Right atrium auricular region (tissue), 2 donors: ENCODE data around the gene ZPBP2. TPM values are rescaled to one million over a fixed set of nuclear protein-coding genes. Genes with fewer than 3 reads are reported as not detected.
"Not testable (repeated sequence)": the region's sequence is repeated elsewhere in the genome, so short reads cannot be mapped to it uniquely, and the experiment has no call there.

Source experiments
- DNase-seq: peaks from one replicate; pipeline ENCODE4 v3.0.0-alpha.2; 2019; ENCODE audit warnings: low spot score
- H3K27ac ChIP-seq, 2 donors: fragments of 200-600 bp; sonication (generic); 1 replicate in 1 of 2; 2 replicates in 1 of 2; pipeline ENCODE4 v1.5.1; 2016 to 2019
- H3K27me3 ChIP-seq, 2 donors: fragments of 200-600 bp; sonication (generic); one replicate each; pipeline versions ENCODE4 v1.5.1 to v1.6.0; 2017 to 2019
- H3K36me3 ChIP-seq: fragments of 200-600 bp; sonication (generic); one replicate; pipeline ENCODE4 v1.5.1; 2016
- H3K4me1 ChIP-seq, 2 donors: fragments of 200-600 bp; sonication (generic); one replicate each; pipeline versions ENCODE4 v1.5.1 to v1.6.0; 2017 to 2019
- H3K4me3 ChIP-seq, 2 donors: fragments of 200-600 bp; sonication (generic); 1 replicate in 1 of 2; 2 replicates in 1 of 2; pipeline ENCODE4 v1.5.1; 2017 to 2019; ENCODE audit warnings: mild to moderate bottlenecking in 1 of 2, moderate library complexity in 1 of 2
- H3K9me3 ChIP-seq, 2 donors: fragments of 200-600 bp; sonication (generic); one replicate each; pipeline ENCODE4 v1.5.1; 2019
- total RNA-seq, 2 donors: library from RNA; depleted of rRNA; stranded (reverse); fragments of >200 nt; gene quantifications; one replicate each; pipeline ENCODE4 v1.1.0, GENCODE V29; 2016
- TF ChIP-seq, protein P1 (sequence below), 2 donors: fragments of 200-600 bp; sonication (generic); IDR thresholded peaks; one replicate each; pipeline ENCODE4 v1.5.1; 2019; ENCODE audit warnings: antibody characterized with exemption in 2 of 2

ZPBP2 gene
- total RNA-seq, 2 donors from 2014 or later: not detected

DNA sequence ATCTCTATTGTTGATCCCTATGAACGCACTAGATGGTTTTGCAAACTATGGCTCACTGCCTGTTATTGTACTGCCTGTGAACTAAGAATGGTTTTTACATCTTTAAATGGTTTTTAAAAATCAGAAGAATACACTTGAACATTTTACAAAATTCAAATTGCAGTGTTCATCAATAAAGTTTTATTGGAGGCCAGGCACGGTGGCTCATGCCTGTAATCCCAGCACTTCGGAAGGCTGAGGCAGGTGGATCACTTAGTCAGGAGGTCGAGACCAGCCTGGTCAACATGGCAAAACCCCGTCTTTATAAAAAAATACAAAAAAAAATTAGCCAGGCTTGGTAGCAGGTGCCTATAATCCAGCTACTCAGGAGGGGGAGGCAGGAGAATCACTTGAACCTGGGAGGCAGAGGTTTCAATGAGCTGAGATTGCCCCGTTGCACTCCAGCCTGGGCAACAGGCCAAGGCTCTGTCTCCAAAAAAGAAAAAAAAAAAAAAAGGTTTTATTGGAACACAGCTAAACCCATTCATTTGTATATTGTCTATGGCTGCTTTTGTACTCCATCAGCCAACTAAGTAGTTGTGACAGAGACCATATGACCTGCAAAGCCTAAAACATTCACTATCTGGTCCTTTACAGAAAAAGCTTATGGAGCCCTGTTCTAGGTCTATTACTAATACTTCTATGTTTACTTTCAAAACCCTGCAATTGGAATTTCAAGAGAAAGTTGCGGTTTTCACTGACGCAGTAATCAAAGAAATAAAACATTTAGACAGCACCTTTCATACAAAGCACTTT, 22.8 kb upstream of the ZPBP2 start:
- Histone ChIP-seq H3K4me1 (no peaks in the 10 kb centered on the region), H3K27me3 (peaks cover 0 to 4% of the 10 kb centered on the region in 2 donors), H3K9me3 (no peaks in the 10 kb centered on the region), H3K27ac (no peak overlapping the region), H3K4me3 (no peak overlapping the region), H3K36me3 (no peaks in the 10 kb centered on the region)
- TF ChIP-seq, protein P1, sequence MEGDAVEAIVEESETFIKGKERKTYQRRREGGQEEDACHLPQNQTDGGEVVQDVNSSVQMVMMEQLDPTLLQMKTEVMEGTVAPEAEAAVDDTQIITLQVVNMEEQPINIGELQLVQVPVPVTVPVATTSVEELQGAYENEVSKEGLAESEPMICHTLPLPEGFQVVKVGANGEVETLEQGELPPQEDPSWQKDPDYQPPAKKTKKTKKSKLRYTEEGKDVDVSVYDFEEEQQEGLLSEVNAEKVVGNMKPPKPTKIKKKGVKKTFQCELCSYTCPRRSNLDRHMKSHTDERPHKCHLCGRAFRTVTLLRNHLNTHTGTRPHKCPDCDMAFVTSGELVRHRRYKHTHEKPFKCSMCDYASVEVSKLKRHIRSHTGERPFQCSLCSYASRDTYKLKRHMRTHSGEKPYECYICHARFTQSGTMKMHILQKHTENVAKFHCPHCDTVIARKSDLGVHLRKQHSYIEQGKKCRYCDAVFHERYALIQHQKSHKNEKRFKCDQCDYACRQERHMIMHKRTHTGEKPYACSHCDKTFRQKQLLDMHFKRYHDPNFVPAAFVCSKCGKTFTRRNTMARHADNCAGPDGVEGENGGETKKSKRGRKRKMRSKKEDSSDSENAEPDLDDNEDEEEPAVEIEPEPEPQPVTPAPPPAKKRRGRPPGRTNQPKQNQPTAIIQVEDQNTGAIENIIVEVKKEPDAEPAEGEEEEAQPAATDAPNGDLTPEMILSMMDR (IDR thresholded peaks at IDR 0.05): no peak
- no peak for DNase-seq

DNA sequence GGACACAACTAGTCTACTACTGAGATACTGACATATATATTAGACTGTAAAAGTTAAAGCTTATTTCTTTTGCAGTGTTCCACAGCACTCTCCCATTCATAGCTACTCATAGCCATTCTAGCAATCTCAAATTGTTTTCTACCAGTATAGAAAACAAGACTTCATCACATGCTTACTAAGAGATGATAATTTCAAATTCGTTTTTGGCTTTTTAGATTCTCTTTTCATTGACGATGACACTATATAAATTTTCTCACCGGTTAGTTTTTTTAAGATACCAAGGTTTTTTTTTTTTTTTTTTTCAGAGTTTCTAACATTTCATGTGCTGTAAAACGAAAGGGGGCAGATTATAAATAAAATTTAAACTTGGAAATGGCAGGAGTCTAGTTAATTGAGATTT, 21.8 kb upstream of the ZPBP2 start:
- Histone ChIP-seq H3K4me1 (no peaks in the 10 kb centered on the region), H3K27me3 (peaks cover 0 to 4% of the 10 kb centered on the region in 2 donors), H3K36me3 (no peaks in the 10 kb centered on the region), H3K4me3 (no peak overlapping the region), H3K9me3 (no peaks in the 10 kb centered on the region), H3K27ac (no peak overlapping the region)
- DNase-seq: no peak
- TF ChIP-seq, protein P1 (IDR thresholded peaks at IDR 0.05): no peak

DNA sequence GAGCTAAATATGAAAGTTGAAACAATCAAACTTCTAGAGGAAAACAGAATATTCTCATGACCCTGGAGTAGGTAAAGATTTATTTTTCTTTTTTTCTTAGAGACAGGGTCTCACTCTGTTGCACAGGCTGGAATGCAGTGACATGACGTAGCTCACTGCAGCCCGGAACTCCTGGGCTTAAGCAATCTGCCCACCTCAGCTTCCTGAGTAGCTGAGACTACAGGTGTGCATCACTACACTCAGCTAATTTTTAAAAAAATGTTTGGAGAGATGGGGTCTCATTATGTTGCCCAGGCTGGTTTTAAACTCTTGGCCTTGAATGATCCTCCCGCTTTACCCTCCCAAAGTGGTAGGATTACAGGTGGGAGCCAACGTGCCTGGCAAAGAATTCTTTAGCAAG, 19.4 kb upstream of the ZPBP2 start:
- Histone ChIP-seq H3K9me3 (no peaks in the 10 kb centered on the region), H3K4me1 (no peaks in the 10 kb centered on the region), H3K27me3 (peaks cover 0 to 4% of the 10 kb centered on the region in 2 donors), H3K4me3 (no peak overlapping the region), H3K27ac (no peak overlapping the region), H3K36me3 (no peaks in the 10 kb centered on the region)
- TF ChIP-seq, protein P1 (IDR thresholded peaks at IDR 0.05): no peak
- no peak for DNase-seq

DNA sequence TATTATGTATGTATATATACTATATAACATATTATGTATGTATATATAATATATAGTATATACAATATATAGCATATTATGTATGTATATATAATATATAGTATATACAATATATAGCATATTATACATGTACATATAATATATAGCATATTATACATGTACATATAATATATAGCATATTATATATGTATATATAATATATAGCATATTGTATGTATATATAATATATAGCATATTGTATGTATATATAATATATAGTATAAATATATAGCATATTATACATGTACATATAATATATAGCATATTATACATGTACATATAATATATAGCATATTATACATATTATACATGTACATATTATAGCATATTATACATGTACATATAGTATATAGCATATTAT, 17.8 kb upstream of the ZPBP2 start:
- H3K9me3 ChIP-seq, H3K36me3 ChIP-seq, DNase-seq, H3K4me3 ChIP-seq, H3K27ac ChIP-seq, H3K27me3 ChIP-seq, H3K4me1 ChIP-seq: not testable (repeated sequence)

DNA sequence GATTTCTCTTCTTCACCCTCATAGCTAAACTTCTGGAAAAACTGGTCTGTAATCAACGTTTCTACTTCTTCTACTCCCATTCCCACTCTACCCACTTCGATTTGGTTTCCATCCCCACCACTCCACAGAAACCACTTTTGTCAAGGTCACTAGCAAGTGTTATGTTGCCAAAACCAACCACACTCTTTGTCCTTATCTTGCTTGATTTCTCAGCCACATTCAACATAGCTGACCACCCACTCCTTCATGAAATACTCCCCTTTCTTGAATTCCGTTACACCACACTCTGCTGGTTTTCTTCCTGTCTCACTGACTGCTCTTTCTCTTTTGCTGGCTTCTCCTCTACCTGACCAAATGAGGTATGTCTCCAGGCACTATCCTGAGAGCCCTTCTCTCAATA, 15.8 kb upstream of the ZPBP2 start:
- no peak for DNase-seq
- no peak overlapping the region for H3K27ac ChIP-seq
- H3K36me3 ChIP-seq: no peaks in the 10 kb centered on the region
- H3K27me3 ChIP-seq: no peaks in the 10 kb centered on the region
- H3K9me3 ChIP-seq: no peaks in the 10 kb centered on the region
- no peaks in the 10 kb centered on the region for H3K4me1 ChIP-seq
- no peak overlapping the region for H3K4me3 ChIP-seq
- TF ChIP-seq, protein P1 (IDR thresholded peaks at IDR 0.05): no peak

DNA sequence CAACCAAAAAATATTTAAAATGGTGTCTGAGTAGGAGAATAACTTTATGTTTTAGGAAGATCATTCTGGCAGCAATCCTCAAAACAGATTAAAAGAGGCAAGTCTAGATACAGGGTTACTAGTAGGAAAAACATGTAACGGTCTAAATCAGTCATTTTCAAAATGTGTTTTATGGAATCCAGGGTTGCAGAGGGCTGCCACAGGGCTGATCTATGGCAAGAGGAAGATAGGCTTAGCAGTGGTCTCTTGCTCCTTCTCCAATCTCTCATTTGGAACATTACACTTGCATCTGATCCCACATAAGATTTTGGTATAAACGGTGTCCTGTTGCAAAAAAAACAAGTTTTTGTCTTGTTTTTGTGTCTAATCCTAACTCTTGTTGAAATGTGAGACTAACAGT, 13.1 kb upstream of the ZPBP2 start:
- no peak for DNase-seq
- H3K27me3 ChIP-seq: no peaks in the 10 kb centered on the region
- TF ChIP-seq, protein P1 (IDR thresholded peaks at IDR 0.05): no peak

DNA sequence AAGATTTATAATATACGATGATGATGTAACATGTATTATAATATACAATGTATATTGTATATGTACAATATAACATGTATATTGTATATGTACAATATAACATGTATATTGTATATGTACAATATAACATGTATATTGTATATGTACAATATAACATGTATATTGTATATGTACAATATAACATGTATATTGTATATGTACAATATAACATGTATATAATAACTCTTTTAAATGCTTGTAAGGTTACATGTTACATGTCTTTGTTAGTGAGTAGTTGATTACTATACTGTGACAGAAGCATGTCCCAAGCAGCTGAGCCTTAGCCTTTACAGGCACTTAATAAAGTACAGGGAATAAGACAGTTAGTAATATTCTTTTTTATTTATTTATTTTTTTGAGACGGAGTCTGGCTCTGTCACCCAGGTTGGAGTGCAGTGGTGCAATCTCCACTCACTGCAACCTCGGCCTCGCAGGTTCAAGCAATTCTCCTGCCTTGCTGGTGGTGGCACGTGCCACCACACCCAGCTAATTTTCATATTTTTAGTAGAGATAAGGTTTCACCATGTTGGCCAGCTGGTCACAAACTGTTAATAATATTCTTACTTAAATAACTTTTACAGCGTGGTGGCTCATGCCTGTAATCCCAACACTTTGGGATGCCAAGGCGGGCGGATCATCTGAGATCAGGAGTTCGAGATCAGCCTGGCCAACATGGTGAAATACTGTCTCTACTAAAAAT, 11.9 kb upstream of the ZPBP2 start:
- not testable (repeated sequence) for H3K36me3 ChIP-seq, DNase-seq, H3K9me3 ChIP-seq, H3K4me1 ChIP-seq, H3K27ac ChIP-seq, H3K4me3 ChIP-seq, H3K27me3 ChIP-seq

More for the DNA sequence above, 13.1 kb upstream of the ZPBP2 start:
- Histone ChIP-seq H3K27ac (no peak overlapping the region), H3K4me3 (no peak overlapping the region), H3K36me3 (no peaks in the 10 kb centered on the region), H3K9me3 (no peaks in the 10 kb centered on the region), H3K4me1 (no peaks in the 10 kb centered on the region)
